ENCODE data around the gene LCLAT1.

- no peak for TF ChIP-seq EZH2 (IDR thresholded peaks at IDR 0.05; ENCODE audit: borderline replicate concordance, low read length)
- TF ChIP-seq, protein P1, sequence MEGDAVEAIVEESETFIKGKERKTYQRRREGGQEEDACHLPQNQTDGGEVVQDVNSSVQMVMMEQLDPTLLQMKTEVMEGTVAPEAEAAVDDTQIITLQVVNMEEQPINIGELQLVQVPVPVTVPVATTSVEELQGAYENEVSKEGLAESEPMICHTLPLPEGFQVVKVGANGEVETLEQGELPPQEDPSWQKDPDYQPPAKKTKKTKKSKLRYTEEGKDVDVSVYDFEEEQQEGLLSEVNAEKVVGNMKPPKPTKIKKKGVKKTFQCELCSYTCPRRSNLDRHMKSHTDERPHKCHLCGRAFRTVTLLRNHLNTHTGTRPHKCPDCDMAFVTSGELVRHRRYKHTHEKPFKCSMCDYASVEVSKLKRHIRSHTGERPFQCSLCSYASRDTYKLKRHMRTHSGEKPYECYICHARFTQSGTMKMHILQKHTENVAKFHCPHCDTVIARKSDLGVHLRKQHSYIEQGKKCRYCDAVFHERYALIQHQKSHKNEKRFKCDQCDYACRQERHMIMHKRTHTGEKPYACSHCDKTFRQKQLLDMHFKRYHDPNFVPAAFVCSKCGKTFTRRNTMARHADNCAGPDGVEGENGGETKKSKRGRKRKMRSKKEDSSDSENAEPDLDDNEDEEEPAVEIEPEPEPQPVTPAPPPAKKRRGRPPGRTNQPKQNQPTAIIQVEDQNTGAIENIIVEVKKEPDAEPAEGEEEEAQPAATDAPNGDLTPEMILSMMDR (IDR thresholded peaks at IDR 0.05; ENCODE audit: low read length): no peak
Measured at GRCh38 chr2:30514848-30515435, 67.9 kb downstream of the LCLAT1 start.

Data from OCI-LY1 (cell line).